Esophagus squamous epithelium (tissue), 5 donors: ENCODE results near the gene RERE. TPM values are rescaled to one million over a fixed set of nuclear protein-coding genes. Genes with fewer than 3 reads are reported as not detected.
A peak's percentile ranks its signal among the peaks of the same experiment; 100 is the strongest.

Experiments
- DNase-seq: peaks from one replicate; lab custom pipeline; 2025; lab: John Stamatoyannopoulos, UW
- H3K27ac ChIP-seq, 4 donors: fragments of 200-600 bp; sonication (generic); one replicate each; pipeline ENCODE4 v1.5.1; 2016 to 2019; ENCODE audit warnings: mild to moderate bottlenecking in 1 of 4
- H3K27me3 ChIP-seq, 4 donors: fragments of 200-600 bp; sonication (generic); 1 replicate in 3 of 4; 2 replicates in 1 of 4; pipeline versions ENCODE4 v1.5.1 to v1.6.0; 2017 to 2021; ENCODE audit warnings: antibody characterized with exemption in 1 of 4
- H3K36me3 ChIP-seq, 3 donors: fragments of 200-600 bp; sonication (generic); one replicate each; pipeline ENCODE4 v1.5.1; 2016 to 2019
- H3K4me1 ChIP-seq, 3 donors: fragments of 200-600 bp; sonication (generic); one replicate each; pipeline ENCODE4 v1.5.1; 2017 to 2019
- H3K4me3 ChIP-seq, 4 donors: fragments of 200-600 bp; sonication (generic); 1 replicate in 3 of 4; 2 replicates in 1 of 4; pipeline ENCODE4 v1.5.1; 2016 to 2019; ENCODE audit warnings: mild to moderate bottlenecking in 2 of 4, moderate library complexity in 1 of 4
- H3K9me3 ChIP-seq, 3 donors: fragments of 200-600 bp; sonication (generic); one replicate each; pipeline ENCODE4 v1.5.1; 2016 to 2019
- POLR2A ChIP-seq, 4 donors: fragments of 450-650 bp; IDR thresholded peaks; one replicate each; pipeline ENCODE4 v1.6.1; 2017; ENCODE audit warnings: antibody characterized with exemption in 4 of 4, mild to moderate bottlenecking in 4 of 4, moderate library complexity in 3 of 4
- WGBS, 2 donors: methylation state at CpG; one replicate each; pipeline ENCODE4 v1.1.5; 2018; 5-methylcytosine and 5-hydroxymethylcytosine counted together
- intact Hi-C: fragments of 100-400 bp; cut with DNase I; formaldehyde crosslinking; loops from one replicate; pipeline ENCODE4 v1.15.0; 2022
- total RNA-seq, 4 donors: library from RNA; depleted of rRNA; stranded (reverse); fragments of >200 nt; gene quantifications; one replicate each; pipeline ENCODE4 v1.1.0, GENCODE V29; 2016
- TF ChIP-seq, protein P1 (sequence below), 6 experiments: fragments of 450-650 bp in 4 of 6; fragments of 200-600 bp in 2 of 6; sonication (generic) in 2 of 6; IDR thresholded peaks; one replicate each; pipeline ENCODE4 v1.5.1; 2016 to 2019; ENCODE audit warnings: antibody characterized with exemption in 6 of 6, mild to moderate bottlenecking in 4 of 6, moderate library complexity in 4 of 6
- donor health status: DM: yes; HTN: yes; CAD: no.

Gene RERE
- total RNA-seq, 4 donors from 2014 or later: 27.5 to 56.6 (median 32.1) TPM

DNA sequence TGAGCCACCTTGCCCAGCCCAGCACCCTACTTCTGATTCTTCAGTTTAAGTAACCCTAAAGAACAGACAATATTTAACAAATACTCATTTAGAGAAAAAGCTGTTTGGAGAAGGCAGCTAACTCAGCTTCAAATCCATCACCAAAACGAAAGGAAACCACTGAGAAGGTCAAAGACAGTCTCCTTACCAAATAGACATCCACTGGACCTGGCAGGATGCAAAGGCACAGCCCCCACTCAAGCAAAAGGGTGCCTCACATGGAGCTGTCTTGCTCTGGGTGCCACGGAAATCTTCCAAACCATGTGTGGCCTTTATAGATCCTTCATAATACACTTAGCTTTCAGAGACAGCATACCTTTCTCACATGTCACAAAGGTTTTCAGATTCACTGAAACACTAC, 165.5 kb downstream of the RERE start:
- Histone ChIP-seq H3K27me3 (no peaks in the 10 kb centered on the region), H3K4me1 (peaks cover 0 to 39% (median 17%) of the 10 kb centered on the region in 3 donors), H3K36me3 (peaks cover 0 to 25% (median 0%) of the 10 kb centered on the region in 3 donors), H3K27ac (peak overlapping the region in 1 of 4 donors; percentile 25), H3K9me3 (no peaks in the 10 kb centered on the region), H3K4me3 (no peak overlapping the region)
- TF ChIP-seq, protein P1, sequence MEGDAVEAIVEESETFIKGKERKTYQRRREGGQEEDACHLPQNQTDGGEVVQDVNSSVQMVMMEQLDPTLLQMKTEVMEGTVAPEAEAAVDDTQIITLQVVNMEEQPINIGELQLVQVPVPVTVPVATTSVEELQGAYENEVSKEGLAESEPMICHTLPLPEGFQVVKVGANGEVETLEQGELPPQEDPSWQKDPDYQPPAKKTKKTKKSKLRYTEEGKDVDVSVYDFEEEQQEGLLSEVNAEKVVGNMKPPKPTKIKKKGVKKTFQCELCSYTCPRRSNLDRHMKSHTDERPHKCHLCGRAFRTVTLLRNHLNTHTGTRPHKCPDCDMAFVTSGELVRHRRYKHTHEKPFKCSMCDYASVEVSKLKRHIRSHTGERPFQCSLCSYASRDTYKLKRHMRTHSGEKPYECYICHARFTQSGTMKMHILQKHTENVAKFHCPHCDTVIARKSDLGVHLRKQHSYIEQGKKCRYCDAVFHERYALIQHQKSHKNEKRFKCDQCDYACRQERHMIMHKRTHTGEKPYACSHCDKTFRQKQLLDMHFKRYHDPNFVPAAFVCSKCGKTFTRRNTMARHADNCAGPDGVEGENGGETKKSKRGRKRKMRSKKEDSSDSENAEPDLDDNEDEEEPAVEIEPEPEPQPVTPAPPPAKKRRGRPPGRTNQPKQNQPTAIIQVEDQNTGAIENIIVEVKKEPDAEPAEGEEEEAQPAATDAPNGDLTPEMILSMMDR (IDR thresholded peaks at IDR 0.05): no peak
- no peak for TF ChIP-seq POLR2A (IDR thresholded peaks at IDR 0.05)
- DNase-seq: no peak
- 64 to 73% methylated on average over 2 of the region's 2 CpGs for WGBS, 2 donors
- intact Hi-C loops: no loop called here

DNA sequence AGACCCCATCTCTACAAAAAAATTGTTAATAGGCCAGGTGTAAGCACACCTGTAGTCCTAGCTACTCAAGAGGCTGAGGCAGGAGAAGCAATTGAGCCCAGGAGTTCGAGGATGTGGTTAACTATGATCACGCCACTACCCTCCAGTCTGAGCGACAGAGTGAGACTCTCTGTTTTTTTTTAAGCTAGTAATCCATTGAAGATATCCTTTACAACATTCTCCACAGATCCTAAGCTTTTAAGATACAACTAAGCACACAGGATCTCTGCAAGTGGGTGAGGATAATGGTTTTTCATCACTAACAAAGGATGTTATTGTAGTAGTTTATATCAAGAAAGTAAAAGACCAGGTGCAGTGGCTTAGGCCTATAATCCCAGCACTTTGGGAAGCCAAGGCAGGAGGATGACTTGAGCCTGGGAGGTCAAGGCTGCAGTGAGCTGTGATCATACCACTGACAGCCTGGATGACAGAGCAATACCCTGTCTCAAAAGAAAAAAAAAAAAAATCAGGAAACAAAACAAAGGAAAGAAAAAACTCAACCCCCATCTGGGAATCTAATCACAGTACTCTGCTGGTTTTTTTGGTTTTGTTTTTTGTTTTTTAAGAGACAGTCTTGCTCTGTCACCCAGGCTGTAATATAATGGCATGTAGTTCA, 166.1 kb downstream of the RERE start:
- Histone ChIP-seq H3K4me1 (peaks cover 2 to 39% (median 17%) of the 10 kb centered on the region in 3 donors), H3K27ac (peak overlapping the region in 1 of 4 donors; percentile 25), H3K27me3 (no peaks in the 10 kb centered on the region), H3K4me3 (no peak overlapping the region), H3K36me3 (peaks cover 0 to 25% (median 0%) of the 10 kb centered on the region in 3 donors), H3K9me3 (no peaks in the 10 kb centered on the region)
- no peak for DNase-seq
- intact Hi-C loops: no loop called here
- 60 to 68% methylated on average over 3 of the region's 3 CpGs for WGBS, 2 donors
- no peak for TF ChIP-seq POLR2A (IDR thresholded peaks at IDR 0.05)
- TF ChIP-seq, protein P1 (IDR thresholded peaks at IDR 0.05): no peak

DNA sequence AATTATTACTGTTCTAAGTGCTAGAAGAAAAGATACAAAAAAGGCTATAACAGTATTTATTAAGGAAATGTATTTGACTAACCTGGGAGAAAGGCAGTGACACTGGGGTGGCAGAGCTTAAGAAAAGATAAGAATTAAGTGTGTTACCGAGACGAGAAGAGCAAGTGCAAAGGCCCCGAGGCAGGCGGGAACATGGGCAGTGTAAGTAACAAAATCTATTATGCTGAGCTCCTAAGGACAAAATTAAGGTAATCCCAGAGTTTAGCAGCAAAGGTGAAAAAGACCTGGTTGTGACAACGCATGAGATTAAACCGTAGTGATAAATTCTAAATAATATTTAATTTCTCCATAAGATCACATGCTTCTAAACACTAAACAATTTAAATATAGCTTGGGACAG, 167.6 kb downstream of the RERE start:
- no peak for DNase-seq
- Histone ChIP-seq H3K4me3 (no peak overlapping the region), H3K9me3 (no peaks in the 10 kb centered on the region), H3K27me3 (no peaks in the 10 kb centered on the region), H3K27ac (no peak overlapping the region), H3K4me1 (peaks cover 5 to 39% (median 17%) of the 10 kb centered on the region in 3 donors), H3K36me3 (peaks cover 0 to 12% (median 0%) of the 10 kb centered on the region in 3 donors)
- TF ChIP-seq, protein P1 (IDR thresholded peaks at IDR 0.05): no peak
- TF ChIP-seq POLR2A (IDR thresholded peaks at IDR 0.05): no peak
- intact Hi-C loops: no loop called here
- 95 to 97% methylated on average over 6 of the region's 6 CpGs for WGBS, 2 donors

DNA sequence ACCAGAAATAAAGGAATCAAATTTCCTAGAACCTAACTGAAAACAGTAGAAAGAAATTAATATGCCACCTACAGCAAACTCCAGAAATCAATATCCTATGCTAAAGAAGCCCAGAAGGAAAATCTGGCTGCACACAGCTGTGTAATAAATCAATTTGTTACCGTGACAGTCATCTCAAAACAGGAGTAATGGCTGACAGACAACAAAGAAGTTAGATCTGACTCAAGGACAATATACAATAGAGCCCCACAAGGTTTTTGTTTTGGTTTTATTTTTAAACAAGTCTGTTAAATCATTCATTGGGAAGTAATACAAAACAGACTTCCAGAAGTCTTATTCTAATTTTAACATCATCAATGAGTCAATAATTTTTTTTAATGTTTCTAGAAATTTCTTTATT, 168.4 kb downstream of the RERE start:
- 31 to 59% methylated on average over 1 of the region's 1 CpG for WGBS, 2 donors
- Histone ChIP-seq H3K36me3 (peaks cover 0 to 16% (median 0%) of the 10 kb centered on the region in 3 donors), H3K27ac (no peak overlapping the region), H3K4me3 (no peak overlapping the region), H3K27me3 (no peaks in the 10 kb centered on the region), H3K4me1 (peaks cover 5 to 39% (median 17%) of the 10 kb centered on the region in 3 donors), H3K9me3 (no peaks in the 10 kb centered on the region)
- intact Hi-C loops: no loop called here
- TF ChIP-seq, protein P1 (IDR thresholded peaks at IDR 0.05): no peak
- TF ChIP-seq POLR2A (IDR thresholded peaks at IDR 0.05): no peak
- no peak for DNase-seq

DNA sequence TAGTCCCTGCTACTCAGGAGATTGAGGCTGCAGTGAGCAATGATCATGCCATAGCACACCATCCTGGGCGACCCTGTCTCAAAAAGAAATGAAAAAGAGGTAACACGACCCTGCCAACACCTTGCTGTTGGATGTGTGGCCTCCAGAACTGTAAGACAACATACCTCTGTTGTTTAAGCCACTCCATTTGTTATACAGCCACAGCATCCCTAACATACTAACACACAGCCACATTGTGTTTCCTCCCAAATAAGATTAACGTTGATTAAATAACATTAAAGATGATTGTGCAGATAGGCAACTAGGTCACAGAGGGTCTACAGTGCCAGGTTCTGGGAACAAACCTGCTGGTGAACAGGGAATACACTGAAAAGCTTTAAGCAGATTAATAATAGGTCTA, 170.4 kb downstream of the RERE start:
- 85 to 92% methylated on average over 3 of the region's 3 CpGs for WGBS, 2 donors
- Histone ChIP-seq H3K36me3 (peaks cover 0 to 6% (median 0%) of the 10 kb centered on the region in 3 donors), H3K27ac (no peak overlapping the region), H3K9me3 (no peaks in the 10 kb centered on the region), H3K4me1 (peaks cover 5 to 28% (median 8%) of the 10 kb centered on the region in 3 donors), H3K4me3 (no peak overlapping the region), H3K27me3 (no peaks in the 10 kb centered on the region)
- no peak for DNase-seq
- TF ChIP-seq, protein P1 (IDR thresholded peaks at IDR 0.05): no peak
- TF ChIP-seq POLR2A (IDR thresholded peaks at IDR 0.05): no peak
- intact Hi-C loops: no loop called here
